Prostate gland (tissue), 2 donors: ENCODE measurements around the gene SMYD2.

Experiments used
- CTCF ChIP-seq, 4 experiments: fragments of 200-600 bp in 2 of 4; fragments of 450-650 bp in 2 of 4; sonication (generic) in 2 of 4; IDR thresholded peaks; 1 replicate in 3 of 4; 2 replicates in 1 of 4; pipeline ENCODE4 v1.5.1; 2016 to 2019; ENCODE audit warnings: antibody characterized with exemption in 4 of 4, mild to moderate bottlenecking in 2 of 4, moderate library complexity in 2 of 4
- POLR2A ChIP-seq: fragments of 450-650 bp; IDR thresholded peaks from one replicate; pipeline ENCODE4 v1.6.1; 2016; ENCODE audit warnings: antibody characterized with exemption, mild to moderate bottlenecking
- POLR2AphosphoS5 ChIP-seq: sonication (generic); formaldehyde crosslinking; IDR thresholded peaks from one replicate; pipeline ENCODE4 v1.6.1; 2017; ENCODE audit warnings: antibody characterized with exemption

- TF ChIP-seq POLR2AphosphoS5 (no peak), POLR2A (no peak), CTCF (IDR thresholded peaks at IDR 0.05) (no peak)
These were observed 7.9 kb upstream of the SMYD2 start for GRCh38 chr1:214272964-214273533.
